Subcutaneous adipose tissue (tissue), 4 donors: ENCODE data around the gene MCM8. TPM values are rescaled to one million over a fixed set of nuclear protein-coding genes. Genes with fewer than 3 reads are reported as not detected.

Experiments
- small RNA-seq: library from RNA; depleted of rRNA; stranded (forward); fragments of <200 nt; gene quantifications from one replicate; pipeline ENCODE3, GENCODE V24; 2016
- total RNA-seq, 4 donors: library from RNA; depleted of rRNA; stranded (reverse); fragments of >200 nt; gene quantifications; one replicate each; pipeline ENCODE4 v1.1.0, GENCODE V29; 2016
- TF ChIP-seq, protein P1 (sequence below): fragments of 450-650 bp; IDR thresholded peaks from one replicate; pipeline ENCODE4 v1.5.1; 2016; ENCODE audit warnings: low read depth, mild to moderate bottlenecking, control low read depth, antibody characterized with exemption, moderate library complexity

The MCM8 gene
- total RNA-seq, 4 donors from 2014 or later = 5.1 to 6.7 (median 5.5) TPM

DNA sequence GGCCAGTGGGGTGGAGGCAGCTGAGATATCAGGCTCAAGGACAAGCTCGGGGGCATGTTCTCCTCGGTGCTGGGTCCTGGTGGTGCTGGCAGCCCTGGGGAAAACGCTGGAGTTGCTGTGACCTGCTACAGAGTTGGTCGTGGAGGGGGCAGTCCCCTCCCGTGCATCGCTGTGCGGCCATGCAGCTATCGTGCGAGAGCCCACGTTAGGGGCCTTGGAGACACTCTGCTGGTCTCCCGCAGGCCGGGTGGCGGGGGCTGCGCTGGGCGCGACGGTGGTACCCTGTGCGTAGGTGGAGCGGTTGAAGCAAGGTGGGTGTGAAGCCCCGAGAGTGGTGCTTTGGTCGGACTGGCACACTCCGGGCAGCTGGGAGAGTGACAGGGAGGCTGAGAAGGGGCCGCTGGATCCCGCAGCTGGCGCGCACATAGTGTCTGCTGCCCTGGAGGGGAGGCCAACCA is 91.4 kb downstream of the MCM8 start:
- TF ChIP-seq, protein P1, sequence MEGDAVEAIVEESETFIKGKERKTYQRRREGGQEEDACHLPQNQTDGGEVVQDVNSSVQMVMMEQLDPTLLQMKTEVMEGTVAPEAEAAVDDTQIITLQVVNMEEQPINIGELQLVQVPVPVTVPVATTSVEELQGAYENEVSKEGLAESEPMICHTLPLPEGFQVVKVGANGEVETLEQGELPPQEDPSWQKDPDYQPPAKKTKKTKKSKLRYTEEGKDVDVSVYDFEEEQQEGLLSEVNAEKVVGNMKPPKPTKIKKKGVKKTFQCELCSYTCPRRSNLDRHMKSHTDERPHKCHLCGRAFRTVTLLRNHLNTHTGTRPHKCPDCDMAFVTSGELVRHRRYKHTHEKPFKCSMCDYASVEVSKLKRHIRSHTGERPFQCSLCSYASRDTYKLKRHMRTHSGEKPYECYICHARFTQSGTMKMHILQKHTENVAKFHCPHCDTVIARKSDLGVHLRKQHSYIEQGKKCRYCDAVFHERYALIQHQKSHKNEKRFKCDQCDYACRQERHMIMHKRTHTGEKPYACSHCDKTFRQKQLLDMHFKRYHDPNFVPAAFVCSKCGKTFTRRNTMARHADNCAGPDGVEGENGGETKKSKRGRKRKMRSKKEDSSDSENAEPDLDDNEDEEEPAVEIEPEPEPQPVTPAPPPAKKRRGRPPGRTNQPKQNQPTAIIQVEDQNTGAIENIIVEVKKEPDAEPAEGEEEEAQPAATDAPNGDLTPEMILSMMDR = no peak

DNA sequence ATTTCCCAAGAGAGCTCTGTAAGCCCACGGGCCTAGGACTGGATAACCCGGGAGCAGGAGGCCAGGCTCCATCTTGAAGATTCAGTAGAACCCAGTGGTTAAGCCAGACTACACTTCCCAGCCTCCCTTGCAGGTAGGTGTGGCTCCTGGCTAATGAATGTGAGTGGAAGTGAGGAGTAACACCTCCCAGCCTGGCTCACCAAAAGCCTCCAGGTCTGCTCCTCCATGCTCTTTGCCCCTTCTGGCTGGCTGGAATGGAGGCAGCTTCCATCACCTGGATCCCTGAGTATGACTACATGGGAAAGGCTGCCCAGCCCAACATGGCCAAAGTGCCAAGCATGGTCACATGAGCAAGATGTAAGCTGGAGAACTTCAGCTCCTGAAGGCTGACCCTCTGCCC is 93.7 kb downstream of the MCM8 start:
- TF ChIP-seq, protein P1 = no peak

DNA sequence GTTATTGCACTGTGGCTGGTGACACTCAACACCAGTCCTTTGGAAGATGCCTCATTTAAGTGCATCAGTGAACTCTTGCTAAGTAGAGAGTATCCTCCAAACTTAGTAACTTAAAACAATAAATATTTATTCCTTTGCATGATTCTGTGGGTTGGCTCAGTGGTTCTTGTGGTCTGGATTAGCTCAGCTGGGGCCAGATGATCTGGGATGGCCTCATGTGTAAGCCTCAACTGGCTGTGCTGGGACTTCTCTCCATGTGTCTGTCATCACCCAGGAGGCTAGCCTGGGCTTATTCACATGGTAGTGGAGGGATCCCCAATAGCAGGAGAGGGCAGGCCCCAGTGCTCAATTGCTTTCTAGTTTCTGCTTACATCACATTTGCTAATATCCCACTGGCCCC is 95.1 kb downstream of the MCM8 start:
- TF ChIP-seq, protein P1 = no peak

DNA sequence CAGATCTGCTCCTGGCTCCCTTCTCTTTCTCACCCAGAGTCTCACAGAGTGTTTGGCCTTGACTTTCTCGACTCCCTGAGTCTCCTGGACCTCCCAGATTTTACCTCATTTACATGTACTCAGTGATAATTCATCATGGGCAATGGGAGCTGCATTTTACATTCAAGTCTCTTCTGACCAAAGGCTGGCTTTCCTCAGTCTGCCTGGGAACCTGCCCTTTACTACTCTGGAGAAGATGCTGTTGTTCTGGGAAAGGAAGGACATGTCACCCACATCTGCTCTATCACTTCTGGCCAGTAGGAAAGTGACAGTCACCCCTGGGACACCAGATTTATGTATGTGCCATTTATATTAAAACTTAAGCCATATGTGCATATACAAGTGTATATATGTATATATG is 96.0 kb downstream of the MCM8 start:
- TF ChIP-seq, protein P1 = no peak

- TF ChIP-seq, protein P1 = no peak
These were observed 97.9 kb downstream of the MCM8 start for GRCh38 chr20:6048391-6048790.

Small RNAs within 50 kb of the gene (small RNA-seq; reads per million reads assigned to genes)
- gene RF00019 (0.49 reads per million), gene RN7SL498P (not detected)

Other genes with a start within 250 kb of the MCM8 start
- gene SHLD1, start 200.3 kb upstream of the MCM8 start, total RNA-seq = 1 to 10 TPM; 1.3 to 7.7 (median 2.9) TPM
- not detected for gene CHGB, start 39.1 kb upstream of the MCM8 start, total RNA-seq
- 1 to 10 TPM; 6.4 to 9.6 (median 8.1) TPM for gene TRMT6, start 119 bp upstream of the MCM8 start, total RNA-seq
- gene CRLS1, start 55.5 kb downstream of the MCM8 start, total RNA-seq = 100 to 1,000 TPM in 2 of 4 donors, 10 to 100 TPM in 2; 91.6 to 154 (median 106) TPM
- gene LRRN4, start 103.4 kb downstream of the MCM8 start, total RNA-seq = 1 to 10 TPM in 1 of 4 donors, not detected in 3; 2.0 TPM
- under 1 TPM in 3 of 4 donors, not detected in 1; 0.16 to 0.51 (median 0.22) TPM for gene FERMT1, start 172.4 kb downstream of the MCM8 start, total RNA-seq